ENCODE measurements around the gene KCNC4. TPM values are rescaled to one million over a fixed set of nuclear protein-coding genes. Genes with fewer than 3 reads are reported as not detected.

The KCNC4 gene
- total RNA-seq, 4 donors from 2014 or later = 4.6 to 18.0 (median 9.7) TPM

GRCh38 chr1:110200190-110200589, 9.9 kb upstream of the KCNC4 start:
- no peaks in the 10 kb centered on the region for H3K9me3 ChIP-seq
- no peaks in the 10 kb centered on the region for H3K36me3 ChIP-seq
- intact Hi-C loops (cut with DNase I) = loop anchor here (10.0 kb wide), 1 partner anchor 295 kb away; no protein-coding TSS in a partner anchor
- TF ChIP-seq CTCF (IDR thresholded peaks at IDR 0.05) (no peak), POLR2A (IDR thresholded peaks at IDR 0.05; ENCODE audit: low read depth) (no peak), EP300 (IDR thresholded peaks at IDR 0.05) (no peak), POLR2AphosphoS5 (IDR thresholded peaks at IDR 0.05) (no peak)
- H3K4me3 ChIP-seq = no peak overlapping the region
- no peak overlapping the region for H3K27ac ChIP-seq (replicated peaks in 1 of 4)
- DNase-seq (ENCODE audit: extremely low spot score) = no peak
- peaks cover 0 to 10% (median 4%) of the 10 kb centered on the region in 4 donors for H3K4me1 ChIP-seq
- 32% methylated on average over 2 of the region's 2 CpGs for WGBS
- H3K27me3 ChIP-seq = no peaks in the 10 kb centered on the region

DNA sequence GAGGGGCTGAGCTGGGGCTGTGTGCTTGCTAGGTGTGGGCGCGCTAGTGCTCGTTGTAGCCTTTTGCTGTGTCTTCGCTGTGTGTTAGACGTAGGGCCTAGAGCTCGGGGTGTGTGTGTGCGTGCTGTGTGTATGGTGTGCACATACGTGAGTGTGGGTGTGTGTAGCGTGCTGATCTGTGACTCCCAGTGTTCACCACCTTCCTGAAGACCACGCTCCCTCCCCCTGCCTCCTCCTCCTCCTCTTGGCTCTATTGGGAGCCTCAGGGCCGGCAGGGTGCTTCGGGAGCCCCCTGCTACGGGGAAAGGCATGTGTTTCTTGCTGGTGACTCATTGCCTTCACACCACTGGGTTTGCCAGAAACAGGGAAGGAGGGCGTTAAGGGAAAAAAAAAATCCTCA, 9.4 kb upstream of the KCNC4 start:
- Histone ChIP-seq H3K36me3 (no peaks in the 10 kb centered on the region), H3K9me3 (no peaks in the 10 kb centered on the region), H3K4me1 (peaks cover 0 to 10% (median 4%) of the 10 kb centered on the region in 4 donors), H3K27me3 (no peaks in the 10 kb centered on the region), H3K27ac (replicated peaks in 1 of 4) (no peak overlapping the region), H3K4me3 (no peak overlapping the region)
- TF ChIP-seq EP300 (IDR thresholded peaks at IDR 0.05) (no peak), POLR2A (IDR thresholded peaks at IDR 0.05; ENCODE audit: low read depth) (no peak), CTCF (IDR thresholded peaks at IDR 0.05) (no peak), POLR2AphosphoS5 (IDR thresholded peaks at IDR 0.05) (no peak)
- intact Hi-C loops (cut with DNase I) = loop anchor here (10.0 kb wide), 1 partner anchor 294 kb away; no protein-coding TSS in a partner anchor
- WGBS = 70% methylated on average over 14 of the region's 14 CpGs
- no peak for DNase-seq (ENCODE audit: extremely low spot score)

- no peak overlapping the region for H3K27ac ChIP-seq (replicated peaks in 1 of 4)
- intact Hi-C loops (cut with DNase I) = loop anchor here (10.0 kb wide), 1 partner anchor 294 kb away; no protein-coding TSS in a partner anchor
- WGBS = 83% methylated on average over 6 of the region's 10 CpGs
- H3K4me3 ChIP-seq = no peak overlapping the region
- TF ChIP-seq CTCF (IDR thresholded peaks at IDR 0.05) (no peak), EP300 (IDR thresholded peaks at IDR 0.05) (no peak), POLR2A (IDR thresholded peaks at IDR 0.05; ENCODE audit: low read depth) (no peak), POLR2AphosphoS5 (IDR thresholded peaks at IDR 0.05) (no peak)
- no peaks in the 10 kb centered on the region for H3K36me3 ChIP-seq
- no peak for DNase-seq (ENCODE audit: extremely low spot score)
- H3K4me1 ChIP-seq = peaks cover 0 to 10% (median 4%) of the 10 kb centered on the region in 4 donors
- no peaks in the 10 kb centered on the region for H3K9me3 ChIP-seq
- no peaks in the 10 kb centered on the region for H3K27me3 ChIP-seq
Observed at GRCh38 chr1:110201157-110201825, 8.8 kb upstream of the KCNC4 start.

GRCh38 chr1:110203021-110203661, 7.0 kb upstream of the KCNC4 start:
- Histone ChIP-seq H3K9me3 (no peaks in the 10 kb centered on the region), H3K36me3 (no peaks in the 10 kb centered on the region), H3K4me1 (peaks cover 0 to 15% (median 4%) of the 10 kb centered on the region in 4 donors), H3K27ac (replicated peaks in 1 of 4) (no peak overlapping the region), H3K27me3 (no peaks in the 10 kb centered on the region), H3K4me3 (no peak overlapping the region)
- TF ChIP-seq POLR2A (IDR thresholded peaks at IDR 0.05; ENCODE audit: low read depth) (no peak), CTCF (IDR thresholded peaks at IDR 0.05) (peak; percentile 88 to 90 (median 88)), POLR2AphosphoS5 (IDR thresholded peaks at IDR 0.05) (no peak)
- intact Hi-C loops (cut with DNase I) = loop anchor here (1.0 to 10.0 kb wide), 3 partner anchors 109 to 292 kb away; no protein-coding TSS in a partner anchor
- WGBS = 34% methylated on average over 6 of the region's 6 CpGs
- DNase-seq (ENCODE audit: extremely low spot score) = no peak
